ENCODE results near the gene ELP2. TPM values are rescaled to one million over a fixed set of nuclear protein-coding genes. Genes with fewer than 3 reads are reported as not detected.

The ELP2 gene
- total RNA-seq, 1 experiment from 2014 or later = 47.3 TPM

DNA sequence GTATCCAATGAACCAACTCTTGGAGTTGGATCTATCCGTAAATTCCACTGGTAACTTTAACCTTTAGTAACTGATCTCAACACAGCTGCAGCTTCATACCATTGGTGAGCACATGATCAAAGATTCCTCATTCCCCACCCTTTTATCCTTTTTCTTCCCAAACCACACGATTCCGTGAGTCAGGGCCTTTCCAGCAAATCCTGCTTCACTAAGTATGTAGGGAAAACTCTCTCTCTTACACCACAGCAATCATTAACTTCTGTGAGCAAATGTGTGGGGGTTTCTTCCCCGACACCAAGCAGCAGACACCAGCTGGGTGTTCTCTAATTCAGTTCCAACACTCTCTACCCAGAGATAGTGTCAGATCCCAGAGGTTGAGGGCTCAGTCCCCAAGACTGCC is 23.5 kb downstream of the ELP2 start:
- H3K27ac ChIP-seq (ENCODE audit: low read length) = no peak overlapping the region
- no peaks in the 10 kb centered on the region for H3F3A ChIP-seq (ENCODE audit: low read length, unreplicated experiment)
- H3K9me3 ChIP-seq (ENCODE audit: low read length) = no peaks in the 10 kb centered on the region
- DNase-seq (no peak), ATAC-seq (no peak)
- H3K36me3 ChIP-seq (ENCODE audit: low read depth, low read length) = 0 out of 2 replicates have a peak, but pooled peaks cover 6% of the 10 kb centered on the region
- no peak overlapping the region for H2AFZ ChIP-seq (ENCODE audit: low read length)
- TF ChIP-seq EZH2phosphoT487 (IDR thresholded peaks at IDR 0.05; ENCODE audit: borderline replicate concordance, low read length) (no peak), EZH2 (IDR thresholded peaks at IDR 0.05; ENCODE audit: low read length, unreplicated experiment) (no peak)
- TF ChIP-seq, protein P1, sequence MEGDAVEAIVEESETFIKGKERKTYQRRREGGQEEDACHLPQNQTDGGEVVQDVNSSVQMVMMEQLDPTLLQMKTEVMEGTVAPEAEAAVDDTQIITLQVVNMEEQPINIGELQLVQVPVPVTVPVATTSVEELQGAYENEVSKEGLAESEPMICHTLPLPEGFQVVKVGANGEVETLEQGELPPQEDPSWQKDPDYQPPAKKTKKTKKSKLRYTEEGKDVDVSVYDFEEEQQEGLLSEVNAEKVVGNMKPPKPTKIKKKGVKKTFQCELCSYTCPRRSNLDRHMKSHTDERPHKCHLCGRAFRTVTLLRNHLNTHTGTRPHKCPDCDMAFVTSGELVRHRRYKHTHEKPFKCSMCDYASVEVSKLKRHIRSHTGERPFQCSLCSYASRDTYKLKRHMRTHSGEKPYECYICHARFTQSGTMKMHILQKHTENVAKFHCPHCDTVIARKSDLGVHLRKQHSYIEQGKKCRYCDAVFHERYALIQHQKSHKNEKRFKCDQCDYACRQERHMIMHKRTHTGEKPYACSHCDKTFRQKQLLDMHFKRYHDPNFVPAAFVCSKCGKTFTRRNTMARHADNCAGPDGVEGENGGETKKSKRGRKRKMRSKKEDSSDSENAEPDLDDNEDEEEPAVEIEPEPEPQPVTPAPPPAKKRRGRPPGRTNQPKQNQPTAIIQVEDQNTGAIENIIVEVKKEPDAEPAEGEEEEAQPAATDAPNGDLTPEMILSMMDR (conservative IDR thresholded peaks at IDR 0.05; ENCODE audit: low read depth, low read length) = no peak
- no peak overlapping the region for H3K9ac ChIP-seq (ENCODE audit: low read length)
- no peak overlapping the region for H3K4me3 ChIP-seq (ENCODE audit: low read length)
- H3K4me2 ChIP-seq (ENCODE audit: low read length) = no peak overlapping the region
- no peaks in the 10 kb centered on the region for H3K27me3 ChIP-seq (ENCODE audit: low read length)
- H3K9me2 ChIP-seq (replicated peaks; ENCODE audit: low read length) = no peaks in the 10 kb centered on the region
- intact Hi-C loops (cut with micrococcal nuclease) = no loop called here
- H3K79me2 ChIP-seq (ENCODE audit: low read length) = no peaks in the 10 kb centered on the region
- POLR2A ChIA-PET (ENCODE audit: unreplicated experiment) = no interaction called here
- H4K20me1 ChIP-seq (ENCODE audit: low read length) = no peaks in the 10 kb centered on the region
- no peaks in the 10 kb centered on the region for H3K4me1 ChIP-seq (ENCODE audit: insufficient read depth, low read length)
- CTCF ChIA-PET = no interaction called here
- BruUV-seq (replicated peaks) = no TSS peak

DNA sequence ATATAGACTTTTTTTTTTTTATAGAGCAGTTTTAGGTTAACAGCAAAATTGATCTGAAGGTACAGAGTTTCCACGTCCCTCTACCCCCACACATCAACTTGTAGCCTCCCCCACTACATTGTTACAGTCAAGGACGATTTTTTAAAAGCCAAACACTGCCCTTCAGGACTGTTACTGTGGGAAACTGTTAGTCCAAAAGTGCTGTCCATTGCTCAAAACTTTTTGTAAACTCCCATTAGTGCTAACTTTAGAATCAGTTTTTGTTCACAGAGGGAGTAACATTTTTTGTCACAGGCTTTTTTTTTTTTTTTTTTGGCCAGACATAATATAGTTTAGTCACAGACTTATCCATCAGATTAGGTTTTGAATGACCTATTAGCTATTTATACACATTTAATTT is 24.1 kb downstream of the ELP2 start:
- POLR2A ChIA-PET (ENCODE audit: unreplicated experiment) = no interaction called here
- DNase-seq (no peak), ATAC-seq (no peak)
- Histone ChIP-seq H3K9me3 (ENCODE audit: low read length) (no peaks in the 10 kb centered on the region), H3K4me2 (ENCODE audit: low read length) (no peak overlapping the region), H3K79me2 (ENCODE audit: low read length) (no peaks in the 10 kb centered on the region), H3K9ac (ENCODE audit: low read length) (no peak overlapping the region), H4K20me1 (ENCODE audit: low read length) (no peaks in the 10 kb centered on the region), H3K27ac (ENCODE audit: low read length) (no peak overlapping the region), H3K4me3 (ENCODE audit: low read length) (no peak overlapping the region), H3K36me3 (ENCODE audit: low read depth, low read length) (0 out of 2 replicates have a peak, but pooled peaks cover 6% of the 10 kb centered on the region), H3K27me3 (ENCODE audit: low read length) (no peaks in the 10 kb centered on the region), H2AFZ (ENCODE audit: low read length) (no peak overlapping the region), H3K4me1 (ENCODE audit: insufficient read depth, low read length) (no peaks in the 10 kb centered on the region), H3K9me2 (replicated peaks; ENCODE audit: low read length) (no peaks in the 10 kb centered on the region), H3F3A (ENCODE audit: low read length, unreplicated experiment) (no peaks in the 10 kb centered on the region)
- no TSS peak for BruUV-seq (replicated peaks)
- TF ChIP-seq, protein P1 (conservative IDR thresholded peaks at IDR 0.05; ENCODE audit: low read depth, low read length) = no peak
- no peak for TF ChIP-seq EZH2 (IDR thresholded peaks at IDR 0.05; ENCODE audit: low read length, unreplicated experiment)
- no peak for TF ChIP-seq EZH2phosphoT487 (IDR thresholded peaks at IDR 0.05; ENCODE audit: borderline replicate concordance, low read length)
- intact Hi-C loops (cut with micrococcal nuclease) = no loop called here
- CTCF ChIA-PET = no interaction called here

DNA sequence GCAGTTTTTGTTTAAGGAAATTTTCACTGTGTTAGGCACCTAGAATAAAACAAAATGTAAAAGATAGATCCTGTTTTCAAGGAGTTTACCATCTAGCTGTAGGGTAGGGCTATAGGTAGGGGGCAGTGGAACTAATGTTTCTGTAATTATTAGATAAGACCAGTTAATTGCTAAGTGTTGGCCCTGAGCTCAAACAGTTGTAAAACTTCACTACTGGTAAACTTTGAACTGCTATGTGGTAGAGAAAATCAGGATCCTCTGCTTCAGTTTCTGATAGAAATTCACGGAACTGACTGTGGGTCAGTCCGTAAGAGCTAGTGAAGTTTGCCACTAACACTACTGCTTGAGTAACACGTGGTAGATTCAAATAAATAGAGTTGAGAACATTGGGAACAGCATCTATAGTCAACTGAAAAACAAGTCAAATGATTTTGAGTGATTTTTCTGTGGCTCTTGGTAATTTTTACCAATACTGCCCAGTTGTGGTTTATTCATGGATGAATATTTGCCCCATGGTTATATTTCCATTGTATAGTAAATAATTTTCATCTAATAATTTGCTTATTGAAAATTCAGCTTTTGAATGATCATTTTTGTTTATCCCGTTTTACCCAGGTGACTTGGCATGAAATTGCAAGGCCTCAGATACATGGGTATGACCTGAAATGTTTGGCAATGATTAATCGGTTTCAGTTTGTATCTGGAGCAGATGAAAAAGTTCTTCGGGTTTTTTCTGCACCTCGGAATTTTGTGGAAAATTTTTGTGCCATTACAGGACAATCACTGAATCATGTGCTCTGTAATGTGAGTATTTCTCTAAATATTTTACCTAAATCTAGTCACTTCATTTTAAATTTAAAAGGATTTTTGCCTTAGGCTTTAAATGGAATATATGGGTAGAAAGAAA is 26.4 kb downstream of the ELP2 start:
- no peak overlapping the region for H3K9ac ChIP-seq (ENCODE audit: low read length)
- no peak overlapping the region for H3K4me3 ChIP-seq (ENCODE audit: low read length)
- BruUV-seq (replicated peaks) = no TSS peak
- TF ChIP-seq EZH2 (IDR thresholded peaks at IDR 0.05; ENCODE audit: low read length, unreplicated experiment) = no peak
- no peak for TF ChIP-seq EZH2phosphoT487 (IDR thresholded peaks at IDR 0.05; ENCODE audit: borderline replicate concordance, low read length)
- TF ChIP-seq, protein P1 (conservative IDR thresholded peaks at IDR 0.05; ENCODE audit: low read depth, low read length) = no peak
- ATAC-seq = no peak
- H3K27me3 ChIP-seq (ENCODE audit: low read length) = no peaks in the 10 kb centered on the region
- ChIA-PET POLR2A (ENCODE audit: unreplicated experiment) (no interaction called here), CTCF (interaction anchor here (0.6 kb wide), 1 partner anchor 131 kb away, joined by 5 read pairs; no protein-coding TSS in a partner anchor)
- H3K79me2 ChIP-seq (ENCODE audit: low read length) = no peaks in the 10 kb centered on the region
- no peaks in the 10 kb centered on the region for H3K9me2 ChIP-seq (replicated peaks; ENCODE audit: low read length)
- H3K9me3 ChIP-seq (ENCODE audit: low read length) = no peaks in the 10 kb centered on the region
- H2AFZ ChIP-seq (ENCODE audit: low read length) = no peak overlapping the region
- H4K20me1 ChIP-seq (ENCODE audit: low read length) = no peaks in the 10 kb centered on the region
- 0 out of 2 replicates have a peak, but pooled peaks cover 6% of the 10 kb centered on the region for H3K36me3 ChIP-seq (ENCODE audit: low read depth, low read length)
- no peak for DNase-seq
- H3F3A ChIP-seq (ENCODE audit: low read length, unreplicated experiment) = no peaks in the 10 kb centered on the region
- no peak overlapping the region for H3K4me2 ChIP-seq (ENCODE audit: low read length)
- no peaks in the 10 kb centered on the region for H3K4me1 ChIP-seq (ENCODE audit: insufficient read depth, low read length)
- intact Hi-C loops (cut with micrococcal nuclease) = no loop called here
- no peak overlapping the region for H3K27ac ChIP-seq (ENCODE audit: low read length)
